Measurements from ENCODE around the gene SIDT1.
A peak's percentile ranks its signal among the peaks of the same experiment; 100 is the strongest.

Gene SIDT1

GRCh38 chr3:113531826-113532697, at the start of gene SIDT1:
TSS of gene SIDT1 (plus strand) at chr3:113532555. CDS start at chr3:113533022, 467 bp downstream.
- TF ChIP-seq CTCF (IDR thresholded peaks at IDR 0.05; ENCODE audit: low read depth, low read length): peak; percentile 13
- DNase-seq (ENCODE audit: low read depth, low spot score): peak; percentile 13
- in situ Hi-C loops (cut with HindIII; ENCODE audit: low sequenced_read_pairs): no loop called here
- peak within 1 kb of the TSS; percentile 39 for H3K4me3 ChIP-seq (ENCODE audit: low read depth, low read length)

- TF ChIP-seq CTCF (IDR thresholded peaks at IDR 0.05; ENCODE audit: low read depth, low read length): no peak
- in situ Hi-C loops (cut with HindIII; ENCODE audit: low sequenced_read_pairs): no loop called here
- no peak for DNase-seq (ENCODE audit: low read depth, low spot score)
- H3K4me3 ChIP-seq (ENCODE audit: low read depth, low read length): no peak overlapping the region
These were observed 47.2 kb upstream of the SIDT1 start for GRCh38 chr3:113485161-113485609.

- H3K4me3 ChIP-seq (ENCODE audit: low read depth, low read length): no peak overlapping the region
- peak; percentile 47 for TF ChIP-seq CTCF (IDR thresholded peaks at IDR 0.05; ENCODE audit: low read depth, low read length)
- peak; percentile 43 for DNase-seq (ENCODE audit: low read depth, low spot score)
- in situ Hi-C loops (cut with HindIII; ENCODE audit: low sequenced_read_pairs): no loop called here
These were observed 37.3 kb upstream of the SIDT1 start for GRCh38 chr3:113495035-113495434.

- TF ChIP-seq CTCF (IDR thresholded peaks at IDR 0.05; ENCODE audit: low read depth, low read length): no peak
- peak; percentile 43 for DNase-seq (ENCODE audit: low read depth, low spot score)
- in situ Hi-C loops (cut with HindIII; ENCODE audit: low sequenced_read_pairs): no loop called here
- no peak overlapping the region for H3K4me3 ChIP-seq (ENCODE audit: low read depth, low read length)
These were observed 35.4 kb upstream of the SIDT1 start for GRCh38 chr3:113496924-113497323.

- in situ Hi-C loops (cut with HindIII; ENCODE audit: low sequenced_read_pairs): no loop called here
- TF ChIP-seq CTCF (IDR thresholded peaks at IDR 0.05; ENCODE audit: low read depth, low read length): no peak
- no peak overlapping the region for H3K4me3 ChIP-seq (ENCODE audit: low read depth, low read length)
- peak; percentile 81 for DNase-seq (ENCODE audit: low read depth, low spot score)
These were observed 33.9 kb upstream of the SIDT1 start for GRCh38 chr3:113498221-113499005.

- in situ Hi-C loops (cut with HindIII; ENCODE audit: low sequenced_read_pairs): no loop called here
These were observed 33.3 kb upstream of the SIDT1 start for GRCh38 chr3:113499081-113499480.

More at GRCh38 chr3:113499081-113499480, 33.3 kb upstream of the SIDT1 start:
- no peak for TF ChIP-seq CTCF (IDR thresholded peaks at IDR 0.05; ENCODE audit: low read depth, low read length)
- no peak overlapping the region for H3K4me3 ChIP-seq (ENCODE audit: low read depth, low read length)
- peak; percentile 45 for DNase-seq (ENCODE audit: low read depth, low spot score)

Data from astrocyte of the spinal cord (primary cell).